Measurements from ENCODE around the gene TPH2. TPM values are rescaled to one million over a fixed set of nuclear protein-coding genes. Genes with fewer than 3 reads are reported as not detected.

The TPH2 gene
- total RNA-seq, 1 experiment from 2014 or later: 0.66 TPM

- Histone ChIP-seq H4K20me1 (ENCODE audit: control insufficient read depth, insufficient read depth, insufficient read length) (no peaks in the 10 kb centered on the region), H3K14ac (ENCODE audit: insufficient read depth, low read length) (no peak overlapping the region), H3K9ac (ENCODE audit: extremely low read depth, insufficient read length, low read length) (no peak overlapping the region), H2BK20ac (ENCODE audit: low read depth, low read length, poor library complexity, severe bottlenecking) (no peak overlapping the region), H3K79me2 (ENCODE audit: insufficient read depth, low read length) (no peaks in the 10 kb centered on the region), H2AFZ (ENCODE audit: low read length) (no peak overlapping the region), H4K5ac (ENCODE audit: insufficient read length, low read depth, low read length) (no peak overlapping the region), H2BK5ac (ENCODE audit: insufficient read length, low read length) (no peak overlapping the region), H2AK5ac (ENCODE audit: insufficient read length, low read length) (no peak overlapping the region), H3K56ac (ENCODE audit: insufficient read length, low read depth, low read length) (no peak overlapping the region), H3K27me3 (ENCODE audit: insufficient read depth, low read length) (no peaks in the 10 kb centered on the region), H3T11ph (ENCODE audit: low read length) (no peak overlapping the region), H3K27ac (ENCODE audit: insufficient read length, low read depth, low read length) (no peak overlapping the region), H3K18ac (ENCODE audit: insufficient read length, low read depth, low read length) (no peak overlapping the region), H4K8ac (replicated peaks; ENCODE audit: insufficient read length, low read depth, low read length) (no peak overlapping the region), H2BK15ac (ENCODE audit: low read depth, low read length) (no peak overlapping the region), H2BK120ac (ENCODE audit: low read depth, low read length, poor library complexity, severe bottlenecking) (no peak overlapping the region), H3K4me2 (ENCODE audit: insufficient read depth, insufficient read length, low read length) (no peak overlapping the region), H3K9me3 (ENCODE audit: control insufficient read depth, low read depth, low read length) (no peaks in the 10 kb centered on the region), H3K23me2 (ENCODE audit: insufficient read length, low read depth, low read length, poor library complexity, severe bottlenecking) (no peaks in the 10 kb centered on the region), H3K23ac (ENCODE audit: insufficient read length, low read depth, low read length) (no peak overlapping the region), H3K79me1 (ENCODE audit: insufficient read depth, low read depth, low read length, poor library complexity, severe bottlenecking) (no peaks in the 10 kb centered on the region), H4K91ac (ENCODE audit: insufficient read length, low read depth, low read length) (no peak overlapping the region), H2BK12ac (ENCODE audit: insufficient read length, low read depth, low read length) (no peak overlapping the region), H3K4ac (ENCODE audit: low read depth, low read length) (no peak overlapping the region), H3K4me1 (ENCODE audit: insufficient read depth, low read length) (no peaks in the 10 kb centered on the region; the same call in 1 of the 2 replicates)
- H3K36me3 Mint-ChIP-seq (ENCODE audit: insufficient read depth in 1 of 3, low read depth in 3 of 3): peaks cover 4 to 14% (median 6%) of the 10 kb centered on the region in 3 experiments; a peak in 4 of 7 replicates
- no peak for DNase-seq
- no peak for TF ChIP-seq CTCF (conservative IDR thresholded peaks at IDR 0.05)
- no peak overlapping the region for H3K4me3 Mint-ChIP-seq
- peaks cover 11 to 13% of the 10 kb centered on the region in 2 experiments for H3K9me3 Mint-ChIP-seq
- H3K27me3 Mint-ChIP-seq (ENCODE audit: low read depth): no peaks in the 10 kb centered on the region
- no CpG with 5 or more reads among the region's 1 CpG for WGBS (ENCODE audit: extremely low coverage, insufficient read length, low lambda C conversion rate)
- peaks cover 13 to 20% of the 10 kb centered on the region in 2 experiments for H3K4me1 Mint-ChIP-seq
- H3K27ac Mint-ChIP-seq: no peak overlapping the region
These were observed 97.7 kb downstream of the TPH2 start for GRCh38 chr12:72036393-72036792.

All from H9 (cell line).